Fibroblast of the aortic adventitia (primary cell): ENCODE measurements around the gene PDGFB. TPM values are rescaled to one million over a fixed set of nuclear protein-coding genes. Genes with fewer than 3 reads are reported as not detected.

Experiments
- DNase-seq: peaks from one replicate; pipeline ENCODE4 v3.0.0-alpha.2; 2010; ENCODE audit warnings: low read depth
- H3K4me3 ChIP-seq: 2 replicates; pipeline ENCODE4 v1.5.1; 2011; ENCODE audit warnings: low read depth, mild to moderate bottlenecking, control low read depth, low read length, moderate library complexity
- CTCF ChIP-seq: IDR thresholded peaks from 2 replicates; pipeline ENCODE4 v1.5.1; 2011; ENCODE audit warnings: mild to moderate bottlenecking, low read length, control low read depth, inconsistent platforms; ENCODE audit not compliant: insufficient read depth
- total RNA-seq: library from RNA; depleted of rRNA; stranded (reverse); fragments of >200 nt; gene quantifications from 2 replicates; pipeline ENCODE4 v1.2.3, GENCODE V29; 2012; ENCODE audit warnings: low replicate concordance

Gene PDGFB
- total RNA-seq, 1 donor: 0.09 TPM

DNA sequence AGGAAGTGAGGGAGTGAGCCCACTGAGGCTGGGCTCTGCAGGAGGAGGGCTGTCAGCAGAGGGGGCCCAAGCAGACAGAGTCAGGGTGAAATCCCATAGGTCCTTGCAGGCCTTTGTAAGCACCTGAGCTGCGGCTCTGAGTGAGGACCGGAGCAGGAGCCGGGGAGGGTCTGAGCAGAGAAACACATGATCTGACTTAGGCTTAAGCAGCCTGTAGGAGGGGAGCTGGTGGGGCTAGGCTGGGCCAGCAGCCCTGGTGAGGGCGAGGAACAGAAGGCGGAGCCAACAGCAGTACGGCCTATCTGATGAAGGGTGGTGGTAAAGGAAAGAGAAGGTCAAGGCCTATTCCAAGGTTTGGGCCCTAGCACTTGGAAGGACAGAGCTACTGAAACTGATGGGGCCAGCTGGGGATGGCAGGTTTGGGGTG, 65.4 kb downstream of the PDGFB start:
- no peak for TF ChIP-seq CTCF
- DNase-seq: no peak
- no peak overlapping the region for H3K4me3 ChIP-seq

- no peak for TF ChIP-seq CTCF
- H3K4me3 ChIP-seq: no peak overlapping the region
- DNase-seq: peak; percentile 68
These were observed 66.3 kb downstream of the PDGFB start for GRCh38 chr22:39178206-39179111.

GRCh38 chr22:39177791-39178190, 67.0 kb downstream of the PDGFB start:
- no peak for TF ChIP-seq CTCF
- no peak for DNase-seq
- H3K4me3 ChIP-seq: no peak overlapping the region

- H3K4me3 ChIP-seq: no peak overlapping the region
- no peak for TF ChIP-seq CTCF
- no peak for DNase-seq
These were observed 67.4 kb downstream of the PDGFB start for GRCh38 chr22:39177456-39177775.

GRCh38 chr22:39176714-39177455, 67.9 kb downstream of the PDGFB start:
- no peak for DNase-seq
- no peak overlapping the region for H3K4me3 ChIP-seq
- no peak for TF ChIP-seq CTCF

- no peak for TF ChIP-seq CTCF
- peak; percentile 57 for DNase-seq
- no peak overlapping the region for H3K4me3 ChIP-seq
These were observed 68.6 kb downstream of the PDGFB start for GRCh38 chr22:39176143-39176713.
